ENCODE data around the gene GTPBP1.

GTPBP1 gene

GRCh38 chr22:38742176-38742942 lies 36.6 kb downstream of the GTPBP1 start:
- DNase-seq: no peak

GRCh38 chr22:38744981-38745380 lies 39.2 kb downstream of the GTPBP1 start:
- no peak for DNase-seq

GRCh38 chr22:38745676-38746460 lies 40.1 kb downstream of the GTPBP1 start:
- no peak for DNase-seq

GRCh38 chr22:38748487-38749136 lies 42.9 kb downstream of the GTPBP1 start:
- DNase-seq: no peak

- no peak for DNase-seq
Measured at GRCh38 chr22:38750104-38750503, 44.4 kb downstream of the GTPBP1 start.

GRCh38 chr22:38750638-38751037 lies 44.9 kb downstream of the GTPBP1 start:
- DNase-seq: no peak

GRCh38 chr22:38751066-38751421 lies 45.3 kb downstream of the GTPBP1 start:
- no peak for DNase-seq

GRCh38 chr22:38751422-38752346 lies 45.9 kb downstream of the GTPBP1 start:
- DNase-seq: no peak

GRCh38 chr22:38753948-38754750 lies 48.4 kb downstream of the GTPBP1 start:
- DNase-seq: no peak

GRCh38 chr22:38754751-38755154 lies 49.0 kb downstream of the GTPBP1 start:
- no peak for DNase-seq

GRCh38 chr22:38755155-38755910 lies 49.6 kb downstream of the GTPBP1 start:
- DNase-seq: no peak

- DNase-seq: no peak
Measured at GRCh38 chr22:38755911-38756532, 50.3 kb downstream of the GTPBP1 start, which contains the start of gene SUN2. SUN2 (minus strand) TSS chr22:38755998; CDS start chr22:38752628, 3,370 bp downstream.

GRCh38 chr22:38756711-38757463 lies 51.1 kb downstream of the GTPBP1 start:
- no peak for DNase-seq

GRCh38 chr22:38757464-38757757 lies 51.7 kb downstream of the GTPBP1 start:
- no peak for DNase-seq

GRCh38 chr22:38758276-38758945 lies 52.7 kb downstream of the GTPBP1 start:
- no peak for DNase-seq

- no peak for DNase-seq
Measured at GRCh38 chr22:38759005-38759404, 53.3 kb downstream of the GTPBP1 start.

GRCh38 chr22:38760477-38761201 lies 54.9 kb downstream of the GTPBP1 start:
- no peak for DNase-seq

Data from NCI-H2081 treated with DMSO at 0.1 percent for 48 hours (cell line).